ENCODE data around the gene HMGN2. TPM values are rescaled to one million over a fixed set of nuclear protein-coding genes. Genes with fewer than 3 reads are reported as not detected.

HMGN2 gene
- total and polyA plus RNA-seq, 10 of the 15 experiments (the other 5 are each of a cell fraction or from before 2014, with no cell fraction given), result 249 to 2,682 (median 694) TPM

DNA sequence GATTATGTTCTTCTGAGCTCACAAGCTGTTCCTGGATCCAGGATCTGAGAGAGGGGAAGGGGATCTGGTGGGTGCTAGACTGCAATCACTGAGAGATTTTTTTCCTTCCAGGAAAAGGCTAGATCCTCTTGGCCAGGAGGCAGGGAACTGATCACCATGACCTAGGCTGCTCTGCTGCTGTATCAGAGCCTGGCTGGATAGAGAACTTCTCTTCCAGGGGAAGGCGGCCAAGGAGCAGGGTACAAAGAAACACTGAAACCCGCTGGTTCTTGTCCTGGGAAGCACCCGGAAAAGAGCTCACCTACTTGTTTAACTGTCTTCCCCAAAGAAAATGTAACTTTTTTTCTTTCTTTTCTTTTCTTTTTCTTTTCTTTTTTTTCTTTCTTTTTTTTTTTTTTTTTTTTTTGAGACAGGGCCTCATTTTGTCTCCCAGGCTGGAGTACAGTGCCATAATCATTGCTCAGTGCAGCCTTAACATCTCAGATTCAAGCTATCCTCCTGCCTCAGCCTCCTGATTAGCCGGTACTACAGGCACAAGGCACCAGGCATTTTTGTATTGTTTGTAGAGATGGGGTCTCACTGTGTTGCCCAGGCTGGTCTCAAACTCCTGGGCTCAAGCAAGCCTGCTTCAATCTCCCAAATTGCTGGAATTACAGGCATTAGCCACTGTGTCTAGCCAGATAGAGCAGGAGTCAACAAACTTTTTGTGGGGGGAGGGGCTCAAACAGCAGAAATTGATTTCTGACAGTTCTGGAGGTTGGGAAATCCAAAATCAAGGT, 44.9 kb downstream of the HMGN2 start:
- no TSS peak for BruUV-seq (replicated peaks)
- no peak overlapping the region for H3K27ac ChIP-seq (ENCODE audit: control insufficient read depth, insufficient read depth)
- no peaks in the 10 kb centered on the region for H3K79me2 ChIP-seq (ENCODE audit: control insufficient read depth, insufficient read depth, low read length)
- CTCF ChIA-PET, result interaction anchor here (1.4 to 3.0 kb wide), 2 partner anchors 17 to 21 kb away, joined by 4 to 9 read pairs; no protein-coding TSS in a partner anchor
- H3K9me3 ChIP-seq (replicated peaks; ENCODE audit: control insufficient read depth, insufficient read depth, low read length), result no peaks in the 10 kb centered on the region
- ATAC-seq (no peak), FAIRE-seq (no peak), DNase-seq (ENCODE audit: low read depth, low spot score) (no peak)
- no peaks in the 10 kb centered on the region; a peak in 1 of 4 replicates for H3K27me3 ChIP-seq (replicated peaks in 1 of 2; ENCODE audit: control insufficient read depth in 2 of 2, insufficient read depth in 2 of 2, low read length in 1 of 2)
- SMC1A ChIA-PET (ENCODE audit: uncharacterized antibody, unreplicated experiment), result interaction anchor here (0.5 to 1.7 kb wide), 4 partner anchors 11 to 98 kb away, joined by 3 to 8 read pairs (median 4); partner anchors contain the start of gene RPS6KA1
- H4K20me1 ChIP-seq (ENCODE audit: control insufficient read depth, insufficient read depth), result no peaks in the 10 kb centered on the region
- in situ Hi-C loops (cut with MboI), result no loop called here
- peaks cover 10% of the 10 kb centered on the region; the same call in 1 of the 2 replicates for H3K4me1 ChIP-seq (ENCODE audit: control insufficient read depth, insufficient read depth, low read length)
- 76% methylated on average over 4 of the region's 4 CpGs for WGBS (ENCODE audit: insufficient coverage, insufficient replicate concordance, low lambda C conversion rate, missing lambda C conversion rate)
- H3K9ac ChIP-seq (ENCODE audit: control insufficient read depth, insufficient read depth, low read length), result no peak overlapping the region
- POLR2A ChIA-PET, result interaction anchor here (0.7 to 1.5 kb wide), 4 partner anchors 10 to 324 kb away, joined by 3 to 4 read pairs (median 3); no protein-coding TSS in a partner anchor
- TF ChIP-seq, protein P1, sequence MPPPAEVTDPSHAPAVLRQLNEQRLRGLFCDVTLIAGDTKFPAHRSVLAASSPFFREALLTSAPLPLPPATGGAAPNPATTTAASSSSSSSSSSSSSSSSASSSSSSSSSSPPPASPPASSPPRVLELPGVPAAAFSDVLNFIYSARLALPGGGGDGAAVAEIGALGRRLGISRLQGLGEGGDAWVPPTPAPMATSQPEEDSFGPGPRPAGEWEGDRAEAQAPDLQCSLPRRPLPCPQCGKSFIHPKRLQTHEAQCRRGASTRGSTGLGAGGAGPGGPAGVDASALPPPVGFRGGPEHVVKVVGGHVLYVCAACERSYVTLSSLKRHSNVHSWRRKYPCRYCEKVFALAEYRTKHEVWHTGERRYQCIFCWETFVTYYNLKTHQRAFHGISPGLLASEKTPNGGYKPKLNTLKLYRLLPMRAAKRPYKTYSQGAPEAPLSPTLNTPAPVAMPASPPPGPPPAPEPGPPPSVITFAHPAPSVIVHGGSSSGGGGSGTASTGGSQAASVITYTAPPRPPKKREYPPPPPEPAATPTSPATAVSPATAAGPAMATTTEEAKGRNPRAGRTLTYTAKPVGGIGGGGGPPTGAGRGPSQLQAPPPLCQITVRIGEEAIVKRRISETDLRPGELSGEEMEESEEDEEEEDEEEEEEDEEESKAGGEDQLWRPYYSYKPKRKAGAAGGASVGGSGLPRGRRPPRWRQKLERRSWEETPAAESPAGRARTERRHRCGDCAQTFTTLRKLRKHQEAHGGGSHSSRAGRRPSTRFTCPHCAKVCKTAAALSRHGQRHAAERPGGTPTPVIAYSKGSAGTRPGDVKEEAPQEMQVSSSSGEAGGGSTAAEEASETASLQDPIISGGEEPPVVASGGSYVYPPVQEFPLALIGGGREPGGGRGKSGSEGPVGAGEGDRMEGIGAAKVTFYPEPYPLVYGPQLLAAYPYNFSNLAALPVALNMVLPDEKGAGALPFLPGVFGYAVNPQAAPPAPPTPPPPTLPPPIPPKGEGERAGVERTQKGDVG (CRISPR knock-in tag; IDR thresholded peaks at IDR 0.05), result no peak
- TF ChIP-seq POU2F2 (IDR thresholded peaks at IDR 0.05; ENCODE audit: borderline replicate concordance, low read depth, low read length) (no peak), ZNF24 (IDR thresholded peaks at IDR 0.05) (no peak), BACH1 (IDR thresholded peaks at IDR 0.05; ENCODE audit: borderline replicate concordance) (no peak), BCL11A (IDR thresholded peaks at IDR 0.05; ENCODE audit: low read depth, low read length) (no peak), IKZF1 (conservative IDR thresholded peaks at IDR 0.05) (no peak), NR2C1 (IDR thresholded peaks at IDR 0.05) (no peak), LARP7 (IDR thresholded peaks at IDR 0.05) (no peak)
- TF ChIP-seq, protein P2, sequence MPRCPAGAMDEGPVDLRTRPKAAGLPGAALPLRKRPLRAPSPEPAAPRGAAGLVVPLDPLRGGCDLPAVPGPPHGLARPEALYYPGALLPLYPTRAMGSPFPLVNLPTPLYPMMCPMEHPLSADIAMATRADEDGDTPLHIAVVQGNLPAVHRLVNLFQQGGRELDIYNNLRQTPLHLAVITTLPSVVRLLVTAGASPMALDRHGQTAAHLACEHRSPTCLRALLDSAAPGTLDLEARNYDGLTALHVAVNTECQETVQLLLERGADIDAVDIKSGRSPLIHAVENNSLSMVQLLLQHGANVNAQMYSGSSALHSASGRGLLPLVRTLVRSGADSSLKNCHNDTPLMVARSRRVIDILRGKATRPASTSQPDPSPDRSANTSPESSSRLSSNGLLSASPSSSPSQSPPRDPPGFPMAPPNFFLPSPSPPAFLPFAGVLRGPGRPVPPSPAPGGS (IDR thresholded peaks at IDR 0.05; ENCODE audit: borderline replicate concordance, insufficient read depth, low read depth, low read length, poor library complexity, severe bottlenecking), result no peak
- TF ChIP-seq, protein P3, sequence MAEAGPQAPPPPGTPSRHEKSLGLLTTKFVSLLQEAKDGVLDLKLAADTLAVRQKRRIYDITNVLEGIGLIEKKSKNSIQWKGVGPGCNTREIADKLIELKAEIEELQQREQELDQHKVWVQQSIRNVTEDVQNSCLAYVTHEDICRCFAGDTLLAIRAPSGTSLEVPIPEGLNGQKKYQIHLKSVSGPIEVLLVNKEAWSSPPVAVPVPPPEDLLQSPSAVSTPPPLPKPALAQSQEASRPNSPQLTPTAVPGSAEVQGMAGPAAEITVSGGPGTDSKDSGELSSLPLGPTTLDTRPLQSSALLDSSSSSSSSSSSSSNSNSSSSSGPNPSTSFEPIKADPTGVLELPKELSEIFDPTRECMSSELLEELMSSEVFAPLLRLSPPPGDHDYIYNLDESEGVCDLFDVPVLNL (IDR thresholded peaks at IDR 0.05; ENCODE audit: low read depth, low read length), result no peak
- intact Hi-C loops (cut with micrococcal nuclease; ENCODE audit: unreplicated experiment), result no loop called here
- peak overlapping the region; percentile 12; the same call in 1 of the 2 replicates for H2AFZ ChIP-seq (ENCODE audit: control insufficient read depth, low read depth, low read length)
- H3K36me3 ChIP-seq (ENCODE audit: control insufficient read depth in 2 of 2, insufficient read depth in 2 of 2, low read length in 1 of 2), result no peaks in the 10 kb centered on the region
- H3K4me3 ChIP-seq, result no peak overlapping the region
- RAD21 ChIA-PET (ENCODE audit: unreplicated experiment), result interaction anchor here (0.7 to 1.2 kb wide), 3 partner anchors 17 to 282 kb away, joined by 3 read pairs; no protein-coding TSS in a partner anchor
- H3K4me2 ChIP-seq (ENCODE audit: control insufficient read depth, insufficient read depth), result no peak overlapping the region
